Aorta (tissue), 5 donors: ENCODE results near the gene CHID1. TPM values are rescaled to one million over a fixed set of nuclear protein-coding genes. Genes with fewer than 3 reads are reported as not detected.

Source experiments
- ATAC-seq: fragments of 200-7000 bp; cut with Tn5 transposase; one replicate; pipeline ENCODE4 v1.9.1; 2022; ENCODE audit warnings: moderate library complexity; ENCODE audit not compliant: low FRiP score
- DNase-seq, 2 donors: peaks; one replicate each; pipeline ENCODE4 v3.0.0-alpha.2; 2020
- H3K27ac ChIP-seq, 2 donors: one replicate each; pipeline ENCODE4 v1.5.1; 2013; ENCODE audit warnings: low read length in 2 of 2, mild to moderate bottlenecking in 2 of 2, moderate library complexity in 2 of 2, control low read depth in 1 of 2, inconsistent platforms in 1 of 2, low read depth in 1 of 2
- H3K27me3 ChIP-seq, 2 donors: one replicate each; pipeline ENCODE4 v1.6.1; 2013; ENCODE audit warnings: control low read depth in 1 of 2, low read length in 1 of 2, mild to moderate bottlenecking in 1 of 2, moderate library complexity in 1 of 2; ENCODE audit not compliant: insufficient read depth in 2 of 2, control insufficient read depth in 1 of 2
- H3K36me3 ChIP-seq, 2 donors: one replicate each; pipeline ENCODE4 v1.6.1; 2013; ENCODE audit warnings: control low read depth in 1 of 2, low read length in 1 of 2, mild to moderate bottlenecking in 1 of 2; ENCODE audit not compliant: insufficient read depth in 2 of 2, control insufficient read depth in 1 of 2
- H3K4me1 ChIP-seq, 2 donors: one replicate each; pipeline ENCODE4 v1.6.1; 2013; ENCODE audit warnings: low read length in 2 of 2, control low read depth in 1 of 2, mild to moderate bottlenecking in 1 of 2, moderate library complexity in 1 of 2; ENCODE audit not compliant: insufficient read depth in 2 of 2, control insufficient read depth in 1 of 2
- H3K4me3 ChIP-seq, 2 donors: one replicate each; pipeline ENCODE4 v1.5.1; 2013; ENCODE audit warnings: low read length in 2 of 2, control low read depth in 1 of 2, mild to moderate bottlenecking in 1 of 2
- H3K9me3 ChIP-seq: one replicate; pipeline ENCODE4 v1.6.1; 2013; ENCODE audit warnings: mild to moderate bottlenecking, low read length; ENCODE audit not compliant: control insufficient read depth
- WGBS, 2 donors: extraction: QIAGEN DNeasy Blood & Tissue Kit; methylation state at CpG; one replicate each; pipeline ENCODE4 v1.1.7; 2013; 5-methylcytosine and 5-hydroxymethylcytosine counted together
- intact Hi-C, 2 donors: fragments of 100-400 bp; cut with DNase I; formaldehyde crosslinking; loops; one replicate each; pipeline versions ENCODE4 v1.14.2 to v1.15.0; 2022
- polyA plus RNA-seq, 2 donors: library from polyadenylated mRNA; stranded (reverse); fragments of 200-250 nt; gene quantifications; one replicate each; pipeline ENCODE4 v1.2.3, GENCODE V29; 2013
- total RNA-seq, 2 donors: library from RNA; stranded (reverse); fragmentation: NEBNext Ultra II Directional; extraction: Animal tissue kit (Norgen Biotek cat#: 25700); gene quantifications; one replicate each; pipeline ENCODE4 v1.2.1, GENCODE V29; 2021
- donor health status: healthy with polysubstance abuse.
- donor health status: Bipolar disorder and iron deficiency.
- donor health status: DM: no; HTN: no; CAD: no.
- donor health status: DM: no; HTN: no; CAD: no.
- donor health status: DM: yes; HTN: yes; CAD: no.

Gene CHID1
- total and polyA plus RNA-seq, 4 donors: 29.6 to 77.4 (median 57.8) TPM

DNA sequence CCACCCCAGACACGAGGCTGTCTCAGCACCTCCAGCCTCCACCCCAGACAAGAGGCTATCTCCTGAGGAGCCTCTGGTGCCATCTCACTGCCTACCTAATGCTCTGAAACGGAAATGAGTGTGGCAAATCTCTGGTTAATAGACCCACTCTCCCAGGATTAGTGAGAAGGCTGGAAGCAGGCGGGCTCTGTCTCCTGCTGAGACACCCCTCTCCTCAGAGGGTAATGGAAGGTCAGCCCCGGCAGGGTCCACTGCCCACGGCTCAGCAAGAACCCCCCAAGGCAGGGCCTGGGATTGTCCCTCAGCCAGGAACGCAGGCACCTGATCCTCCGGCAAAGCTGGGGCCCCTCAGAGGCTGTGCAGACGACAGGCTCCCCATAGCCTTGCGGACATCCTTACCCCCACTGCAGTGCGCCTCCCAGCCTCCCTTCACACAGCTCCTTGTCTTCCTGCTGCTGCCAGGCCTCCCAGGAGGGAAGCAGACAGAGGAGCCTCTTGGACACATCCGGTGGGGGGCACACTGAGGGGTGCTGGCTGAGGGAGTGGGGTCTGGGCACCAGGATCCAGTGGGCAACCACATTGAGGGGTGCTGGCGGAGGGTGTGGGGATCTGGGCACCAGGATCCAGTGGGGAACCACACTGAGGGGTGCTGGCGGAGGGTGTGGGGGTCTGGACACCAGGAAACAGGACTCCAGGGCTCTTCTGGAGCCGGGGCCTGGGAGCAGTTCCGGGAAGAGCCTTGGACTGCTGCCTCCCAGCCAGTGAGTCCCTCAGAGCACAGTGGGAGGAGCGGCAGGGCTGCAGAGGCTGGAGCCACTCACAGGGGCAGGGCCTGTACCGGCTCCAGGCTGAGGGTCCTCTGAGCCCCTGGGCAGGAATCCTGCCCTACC is 13.1 kb downstream of the CHID1 start:
- Histone ChIP-seq H3K4me1 (no peaks in the 10 kb centered on the region), H3K36me3 (peaks cover 0 to 5% of the 10 kb centered on the region in 2 donors), H3K9me3 (no peaks in the 10 kb centered on the region), H3K4me3 (no peak overlapping the region), H3K27ac (no peak overlapping the region), H3K27me3 (no peaks in the 10 kb centered on the region)
- ATAC-seq (no peak), DNase-seq (no peak)
- intact Hi-C loops: no loop called here
- 83 to 87% methylated on average over 15 to 17 of the region's 17 CpGs for WGBS, 2 donors

GRCh38 chr11:895331-896110 is 15.1 kb downstream of the CHID1 start:
- intact Hi-C loops: no loop called here
- Histone ChIP-seq H3K4me3 (no peak overlapping the region), H3K27me3 (no peaks in the 10 kb centered on the region), H3K4me1 (no peaks in the 10 kb centered on the region), H3K9me3 (no peaks in the 10 kb centered on the region), H3K27ac (no peak overlapping the region), H3K36me3 (peaks cover 0 to 3% of the 10 kb centered on the region in 2 donors)
- no peak for ATAC-seq
- 84 to 85% methylated on average over 24 to 26 of the region's 26 CpGs for WGBS, 2 donors
- no peak for DNase-seq

GRCh38 chr11:894575-895201 is 15.9 kb downstream of the CHID1 start:
- intact Hi-C loops: no loop called here
- no peaks in the 10 kb centered on the region for H3K4me1 ChIP-seq
- DNase-seq (no peak), ATAC-seq (no peak)
- H3K4me3 ChIP-seq: no peak overlapping the region
- no peaks in the 10 kb centered on the region for H3K9me3 ChIP-seq
- 85% methylated on average over 11 to 12 of the region's 12 CpGs for WGBS, 2 donors
- no peaks in the 10 kb centered on the region for H3K27me3 ChIP-seq
- no peak overlapping the region for H3K27ac ChIP-seq
- no peaks in the 10 kb centered on the region for H3K36me3 ChIP-seq

GRCh38 chr11:893008-893654 is 17.5 kb downstream of the CHID1 start:
- no peak for ATAC-seq
- Histone ChIP-seq H3K9me3 (no peaks in the 10 kb centered on the region), H3K36me3 (peaks cover 0 to 2% of the 10 kb centered on the region in 2 donors), H3K27me3 (no peaks in the 10 kb centered on the region), H3K4me3 (no peak overlapping the region), H3K4me1 (no peaks in the 10 kb centered on the region), H3K27ac (no peak overlapping the region)
- DNase-seq: no peak
- 86% methylated on average over 13 of the region's 13 CpGs for WGBS, 2 donors
- intact Hi-C loops: no loop called here

GRCh38 chr11:890794-891540 is 19.6 kb downstream of the CHID1 start:
- ATAC-seq (no peak), DNase-seq (no peak)
- Histone ChIP-seq H3K4me1 (no peaks in the 10 kb centered on the region), H3K36me3 (peaks cover 0 to 2% of the 10 kb centered on the region in 2 donors), H3K4me3 (no peak overlapping the region), H3K9me3 (no peaks in the 10 kb centered on the region), H3K27me3 (no peaks in the 10 kb centered on the region), H3K27ac (no peak overlapping the region)
- 69 to 70% methylated on average over 13 to 27 of the region's 27 CpGs for WGBS, 2 donors
- intact Hi-C loops: no loop called here

- ATAC-seq (no peak), DNase-seq (no peak)
- 89 to 92% methylated on average over 32 of the region's 32 CpGs for WGBS, 2 donors
- H3K4me3 ChIP-seq: no peak overlapping the region
- H3K9me3 ChIP-seq: no peaks in the 10 kb centered on the region
- no peak overlapping the region for H3K27ac ChIP-seq
- H3K4me1 ChIP-seq: no peaks in the 10 kb centered on the region
- intact Hi-C loops: no loop called here
- H3K27me3 ChIP-seq: no peaks in the 10 kb centered on the region
- peaks cover 0 to 2% of the 10 kb centered on the region in 2 donors for H3K36me3 ChIP-seq
Observed at GRCh38 chr11:889687-890475, 20.7 kb downstream of the CHID1 start.

DNA sequence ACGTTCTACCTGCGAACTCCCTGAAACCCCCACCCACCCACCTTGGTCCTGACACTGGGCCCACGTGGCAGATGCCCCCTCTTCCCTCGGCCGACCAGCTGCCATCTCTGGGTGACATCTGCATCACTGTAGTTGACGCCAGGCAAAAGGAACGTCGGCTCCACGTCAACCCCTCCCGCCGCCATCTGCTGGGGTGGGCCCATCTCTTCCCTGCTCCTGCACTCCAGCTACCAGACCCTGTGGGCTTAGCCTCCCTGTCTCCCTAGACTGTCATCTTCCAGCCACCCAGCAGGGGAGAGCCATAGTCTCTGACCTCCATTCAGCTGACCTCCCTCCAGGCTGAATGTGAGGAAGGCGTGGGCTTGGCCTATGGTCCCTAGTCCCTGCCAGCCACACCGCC is 21.4 kb downstream of the CHID1 start:
- H3K36me3 ChIP-seq: peaks cover 0 to 2% of the 10 kb centered on the region in 2 donors
- H3K4me1 ChIP-seq: no peaks in the 10 kb centered on the region
- no peak overlapping the region for H3K27ac ChIP-seq
- H3K4me3 ChIP-seq: no peak overlapping the region
- H3K27me3 ChIP-seq: no peaks in the 10 kb centered on the region
- DNase-seq (no peak), ATAC-seq (no peak)
- intact Hi-C loops: no loop called here
- H3K9me3 ChIP-seq: no peaks in the 10 kb centered on the region
- WGBS, 2 donors: 91 to 92% methylated on average over 13 of the region's 13 CpGs
